DND-41 (cell line): ENCODE results near the gene NOS1AP.

Experiments used
- EZH2 ChIP-seq: IDR thresholded peaks from 3 replicates; pipeline ENCODE4 v1.6.1; 2012; ENCODE audit warnings: borderline replicate concordance, low read depth, mild to moderate bottlenecking, moderate library complexity, low read length, inconsistent platforms; ENCODE audit not compliant: severe bottlenecking
- TF ChIP-seq, protein P1 (sequence below): IDR thresholded peaks from 2 replicates; pipeline ENCODE4 v1.5.1; 2012; ENCODE audit warnings: borderline replicate concordance, low read length, moderate library complexity, mild to moderate bottlenecking; ENCODE audit not compliant: poor library complexity, severe bottlenecking; ENCODE audit errors: extremely low read depth

DNA sequence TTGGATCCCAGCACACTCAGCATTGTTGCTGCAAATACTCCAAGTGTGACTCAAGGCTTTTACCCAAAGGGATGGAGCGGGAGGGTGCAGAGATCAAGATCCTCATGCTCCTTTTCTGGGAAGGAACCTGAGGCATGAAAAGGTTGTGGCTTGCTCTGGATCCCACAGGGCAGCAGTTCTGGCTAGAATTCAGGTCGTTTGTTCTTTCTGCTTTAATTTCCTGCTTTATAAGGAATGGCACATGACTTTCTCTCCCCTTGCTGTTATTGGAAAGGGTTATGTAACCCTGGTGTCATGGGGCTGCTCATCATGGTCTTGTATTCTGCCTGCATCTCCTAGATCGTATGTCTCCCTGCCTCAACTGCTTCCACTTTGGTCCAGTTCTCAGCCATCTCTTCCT lies 101.6 kb downstream of the NOS1AP start:
- TF ChIP-seq, protein P1, sequence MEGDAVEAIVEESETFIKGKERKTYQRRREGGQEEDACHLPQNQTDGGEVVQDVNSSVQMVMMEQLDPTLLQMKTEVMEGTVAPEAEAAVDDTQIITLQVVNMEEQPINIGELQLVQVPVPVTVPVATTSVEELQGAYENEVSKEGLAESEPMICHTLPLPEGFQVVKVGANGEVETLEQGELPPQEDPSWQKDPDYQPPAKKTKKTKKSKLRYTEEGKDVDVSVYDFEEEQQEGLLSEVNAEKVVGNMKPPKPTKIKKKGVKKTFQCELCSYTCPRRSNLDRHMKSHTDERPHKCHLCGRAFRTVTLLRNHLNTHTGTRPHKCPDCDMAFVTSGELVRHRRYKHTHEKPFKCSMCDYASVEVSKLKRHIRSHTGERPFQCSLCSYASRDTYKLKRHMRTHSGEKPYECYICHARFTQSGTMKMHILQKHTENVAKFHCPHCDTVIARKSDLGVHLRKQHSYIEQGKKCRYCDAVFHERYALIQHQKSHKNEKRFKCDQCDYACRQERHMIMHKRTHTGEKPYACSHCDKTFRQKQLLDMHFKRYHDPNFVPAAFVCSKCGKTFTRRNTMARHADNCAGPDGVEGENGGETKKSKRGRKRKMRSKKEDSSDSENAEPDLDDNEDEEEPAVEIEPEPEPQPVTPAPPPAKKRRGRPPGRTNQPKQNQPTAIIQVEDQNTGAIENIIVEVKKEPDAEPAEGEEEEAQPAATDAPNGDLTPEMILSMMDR = no peak
- TF ChIP-seq EZH2 = no peak
